ACC112 (cell line): ENCODE measurements around the gene POLR1C.

Experiments
- H2AFZ ChIP-seq: fragments of 200-600 bp; sonication (generic); one replicate; pipeline ENCODE4 v1.6.0; 2017; ENCODE audit warnings: antibody characterized with exemption, low read length; ENCODE audit not compliant: unreplicated experiment
- H3K27ac ChIP-seq: fragments of 200-600 bp; sonication (generic); 2 replicates; pipeline ENCODE4 v1.5.1; 2014; ENCODE audit warnings: low read depth, mild to moderate bottlenecking, antibody characterized with exemption, low read length, moderate library complexity
- H3K27me3 ChIP-seq: fragments of 200-600 bp; sonication (generic); 2 replicates; pipeline ENCODE4 v1.6.1; 2014; ENCODE audit warnings: mild to moderate bottlenecking, antibody characterized with exemption, low read length, moderate library complexity, mixed read lengths; ENCODE audit not compliant: insufficient read depth
- H3K36me3 ChIP-seq: fragments of 200-600 bp; sonication (generic); 2 replicates; pipeline ENCODE4 v1.6.1; 2016; ENCODE audit warnings: mild to moderate bottlenecking, antibody characterized with exemption, low read length, moderate library complexity, mixed read lengths; ENCODE audit not compliant: insufficient read depth
- H3K4me1 ChIP-seq: fragments of 200-600 bp; sonication (generic); one replicate; pipeline ENCODE4 v1.6.1; 2016; ENCODE audit warnings: low read length, mixed read lengths; ENCODE audit not compliant: insufficient read depth, unreplicated experiment, control insufficient read depth
- H3K4me3 ChIP-seq: fragments of 200-600 bp; sonication (generic); 2 replicates; pipeline ENCODE4 v1.5.1; 2014; ENCODE audit warnings: mild to moderate bottlenecking, low read depth, low read length
- H3K79me2 ChIP-seq: fragments of 200-600 bp; sonication (generic); one replicate; pipeline ENCODE4 v1.6.0; 2016; ENCODE audit warnings: low read length; ENCODE audit not compliant: control insufficient read depth, unreplicated experiment, insufficient read depth

POLR1C gene

DNA sequence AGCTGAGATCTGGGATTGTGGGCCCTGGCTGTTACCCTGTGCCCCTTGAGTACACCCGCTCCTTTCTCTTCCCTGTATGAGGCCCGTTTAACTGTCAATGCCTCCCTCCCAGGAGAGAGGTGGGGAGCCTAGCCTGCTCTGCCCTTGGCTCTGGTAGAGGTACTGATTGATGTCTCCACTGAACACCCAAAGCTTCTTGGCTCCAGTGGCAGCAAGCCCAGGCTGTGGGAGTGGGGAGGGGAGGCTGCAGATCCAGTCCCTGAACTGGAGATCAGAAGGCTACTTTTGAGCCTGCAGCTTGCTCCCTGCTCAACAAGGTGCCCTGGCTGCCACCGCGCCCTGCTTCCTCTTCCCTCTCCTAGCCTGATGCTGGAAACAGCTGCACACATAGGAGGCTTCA, 14.2 kb upstream of the POLR1C start:
- Histone ChIP-seq H3K79me2 (peaks cover 1% of the 10 kb centered on the region), H3K27me3 (no peaks in the 10 kb centered on the region), H3K4me3 (no peak overlapping the region), H3K4me1 (no peaks in the 10 kb centered on the region), H2AFZ (no peak overlapping the region), H3K36me3 (peaks cover 8% of the 10 kb centered on the region), H3K27ac (no peak overlapping the region)

DNA sequence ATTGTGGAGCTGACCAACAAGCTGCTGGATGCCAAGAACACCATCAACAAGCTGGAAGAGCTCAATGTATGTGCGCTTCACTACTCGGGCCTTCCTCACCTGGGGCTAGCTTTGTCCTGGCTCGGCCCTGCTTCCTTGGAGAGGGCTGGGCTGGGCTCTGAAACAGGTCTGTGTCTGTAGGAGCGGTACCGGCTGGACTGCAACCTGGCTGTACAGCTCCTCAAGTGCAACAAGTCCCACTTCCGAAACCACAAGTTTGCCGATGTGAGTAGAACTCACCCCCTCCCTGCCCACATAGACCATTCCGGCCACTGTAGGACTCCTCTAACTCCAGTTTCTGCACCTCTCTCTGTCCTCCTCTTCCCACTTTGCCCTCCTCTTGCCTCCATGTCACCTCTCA, 13.4 kb upstream of the POLR1C start:
- no peaks in the 10 kb centered on the region for H3K4me1 ChIP-seq
- no peak overlapping the region for H3K27ac ChIP-seq
- H3K79me2 ChIP-seq: no peaks in the 10 kb centered on the region
- no peak overlapping the region for H2AFZ ChIP-seq
- no peak overlapping the region for H3K4me3 ChIP-seq
- no peaks in the 10 kb centered on the region for H3K27me3 ChIP-seq
- peaks cover 2% of the 10 kb centered on the region; the same call in 1 of the 2 replicates for H3K36me3 ChIP-seq

- Histone ChIP-seq H3K27ac (no peak overlapping the region), H3K4me3 (no peak overlapping the region), H3K79me2 (no peaks in the 10 kb centered on the region), H3K36me3 (no peaks in the 10 kb centered on the region; the same call in 1 of the 2 replicates), H2AFZ (no peak overlapping the region), H3K4me1 (no peaks in the 10 kb centered on the region), H3K27me3 (no peaks in the 10 kb centered on the region)
Measured at GRCh38 chr6:43504756-43505593, 11.9 kb upstream of the POLR1C start.

DNA sequence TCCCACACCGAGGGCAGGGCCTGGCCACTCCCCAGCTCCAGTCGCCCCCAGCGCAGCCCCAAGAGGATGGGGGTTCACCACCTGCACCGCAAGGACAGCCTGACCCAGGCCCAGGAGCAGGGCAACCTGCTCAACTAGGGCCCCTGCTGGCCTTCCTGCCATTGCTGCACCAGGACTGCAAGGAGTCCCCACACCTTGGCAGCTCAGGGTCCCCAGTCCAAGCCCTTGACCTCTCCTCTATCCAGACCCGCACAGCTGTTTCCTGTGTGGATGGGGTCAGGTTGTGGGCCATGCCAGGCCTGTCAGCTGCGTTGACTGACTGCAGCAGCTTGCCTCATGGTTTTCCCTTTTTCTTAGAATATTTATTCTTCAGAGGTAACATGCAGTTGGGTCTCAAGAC, 11.2 kb upstream of the POLR1C start:
- Histone ChIP-seq H3K36me3 (no peaks in the 10 kb centered on the region), H3K4me1 (peaks cover 3% of the 10 kb centered on the region), H3K27me3 (no peaks in the 10 kb centered on the region), H3K27ac (no peak overlapping the region), H2AFZ (no peak overlapping the region), H3K4me3 (no peak overlapping the region), H3K79me2 (no peaks in the 10 kb centered on the region)

- Histone ChIP-seq H3K27me3 (no peaks in the 10 kb centered on the region), H3K36me3 (no peaks in the 10 kb centered on the region; the same call in 1 of the 2 replicates), H2AFZ (no peak overlapping the region), H3K27ac (no peak overlapping the region), H3K4me1 (peaks cover 4% of the 10 kb centered on the region), H3K79me2 (no peaks in the 10 kb centered on the region), H3K4me3 (no peak overlapping the region)
Measured at GRCh38 chr6:43506171-43506570, 10.7 kb upstream of the POLR1C start.

DNA sequence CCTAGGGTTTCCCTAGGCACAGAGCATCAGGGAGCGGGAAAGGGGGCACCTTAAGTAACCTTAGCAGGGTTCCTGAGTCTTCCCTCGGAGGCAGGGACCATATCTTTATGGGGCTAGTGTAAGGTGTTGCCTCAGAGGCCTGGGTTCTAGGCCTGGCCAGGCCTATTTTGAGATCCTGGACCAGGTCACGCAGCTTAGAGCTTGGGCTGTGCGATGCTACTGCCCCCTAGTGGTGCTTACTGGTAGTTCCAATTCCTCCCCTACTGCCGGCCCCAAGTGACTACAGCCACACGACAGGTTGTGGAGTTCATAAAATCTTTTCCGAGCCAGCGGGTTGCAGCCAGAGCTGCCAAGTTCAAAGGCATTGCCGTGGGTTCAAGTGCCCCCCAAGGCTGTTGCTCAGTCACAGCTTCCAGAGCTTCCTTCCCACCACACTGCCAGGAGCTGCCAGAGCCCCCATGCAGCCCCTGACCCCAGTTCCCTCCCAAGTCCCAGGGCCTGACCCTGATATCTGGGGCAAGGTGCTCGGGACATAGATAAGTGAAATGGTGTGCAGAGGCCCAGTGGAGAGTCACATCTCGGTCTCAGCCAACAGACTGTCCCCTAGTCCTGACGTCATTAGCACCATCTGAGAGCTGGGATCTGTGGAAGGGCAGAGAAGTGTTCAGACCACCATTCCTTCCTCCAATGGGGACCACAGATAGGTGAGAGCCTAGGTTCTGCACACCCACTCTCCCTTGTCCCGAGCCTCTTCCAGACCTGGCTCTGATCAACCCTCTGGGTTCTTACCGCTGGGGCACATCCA, 10.0 kb upstream of the POLR1C start:
- H3K27me3 ChIP-seq: no peaks in the 10 kb centered on the region
- no peaks in the 10 kb centered on the region for H3K79me2 ChIP-seq
- no peak overlapping the region for H2AFZ ChIP-seq
- no peak overlapping the region for H3K27ac ChIP-seq
- H3K4me1 ChIP-seq: peaks cover 4% of the 10 kb centered on the region
- H3K36me3 ChIP-seq: no peaks in the 10 kb centered on the region; the same call in none of the 2 replicates
- no peak overlapping the region for H3K4me3 ChIP-seq

DNA sequence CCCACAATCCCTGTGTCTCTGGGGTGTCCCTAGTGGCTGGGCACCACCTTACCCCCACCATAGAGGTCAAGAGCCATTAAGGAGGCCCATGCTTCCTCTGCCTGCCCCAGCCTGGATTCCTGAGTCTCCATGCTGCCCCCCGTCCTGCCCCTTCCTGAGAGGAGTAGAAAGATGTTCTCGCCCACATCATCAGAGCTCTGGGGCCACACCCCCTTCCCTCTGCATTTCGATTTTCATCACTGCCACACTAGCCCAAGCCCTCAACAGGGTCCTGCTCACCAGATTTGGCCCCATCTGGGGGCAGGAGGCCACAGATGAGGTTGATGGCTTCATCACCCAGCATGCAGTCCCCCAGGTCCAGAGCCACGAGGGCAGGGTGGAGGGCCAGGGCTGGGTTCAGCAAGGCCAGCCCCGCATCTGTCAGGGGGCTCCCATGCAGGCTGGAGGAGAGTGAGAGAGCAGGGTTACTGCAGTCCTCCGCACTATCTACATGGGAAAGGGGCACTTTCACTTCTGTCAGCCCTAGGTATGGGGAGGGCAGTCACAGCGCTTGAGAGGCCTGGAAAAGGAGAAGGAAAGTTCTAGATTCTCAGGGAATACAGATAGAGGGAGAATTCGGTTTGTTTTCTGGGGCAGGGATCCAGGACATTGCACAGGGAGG, 8.3 kb upstream of the POLR1C start:
- no peaks in the 10 kb centered on the region; the same call in none of the 2 replicates for H3K36me3 ChIP-seq
- H3K27ac ChIP-seq: no peak overlapping the region
- no peaks in the 10 kb centered on the region for H3K27me3 ChIP-seq
- H3K79me2 ChIP-seq: no peaks in the 10 kb centered on the region
- H3K4me3 ChIP-seq: peak overlapping the region; percentile 79; the same call in 1 of the 2 replicates
- H2AFZ ChIP-seq: no peak overlapping the region
- H3K4me1 ChIP-seq: peaks cover 4% of the 10 kb centered on the region

DNA sequence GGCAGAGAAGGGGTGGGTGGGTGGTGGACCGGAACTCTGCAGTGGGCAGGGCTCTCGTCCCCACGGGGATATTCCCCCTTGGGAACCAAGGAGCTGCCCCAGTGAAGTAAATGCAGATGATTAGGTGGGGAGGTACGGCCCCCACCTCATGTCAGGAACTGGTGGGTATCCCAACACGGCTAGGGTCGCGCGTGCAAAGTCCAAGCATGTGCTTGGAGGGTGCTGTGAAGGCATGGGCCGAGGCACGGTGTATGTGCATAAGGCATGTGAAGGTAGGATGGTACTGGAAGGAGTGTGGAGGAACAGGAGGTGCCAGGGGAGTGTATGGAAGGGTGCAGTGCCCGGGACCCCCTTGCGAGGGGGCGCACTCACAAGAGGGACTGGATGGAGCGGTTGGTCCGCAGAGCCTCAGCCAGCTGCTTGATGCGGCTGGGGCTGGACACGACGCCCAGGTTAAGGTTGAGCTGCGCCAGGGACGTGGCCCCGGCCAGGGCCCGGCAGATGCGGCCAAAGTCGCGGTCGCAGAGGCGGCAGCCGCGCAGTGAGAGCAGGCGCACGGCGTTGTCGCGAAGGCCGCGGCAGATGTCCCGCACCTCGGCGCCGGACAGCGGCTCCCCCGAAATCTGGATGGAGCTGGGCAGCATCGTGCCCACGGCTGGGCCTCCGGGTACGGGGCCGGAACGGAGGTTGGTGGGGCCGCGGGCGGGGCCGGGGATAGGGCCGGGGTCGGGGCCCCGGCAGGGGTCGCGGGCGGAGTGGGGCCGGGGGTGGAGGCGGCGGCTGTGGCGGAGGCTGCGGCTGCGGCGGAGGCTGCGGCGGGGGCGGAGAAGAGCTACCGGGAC, 7.5 kb upstream of the POLR1C start:
- Histone ChIP-seq H3K79me2 (peaks cover 3% of the 10 kb centered on the region), H3K4me1 (peaks cover 6% of the 10 kb centered on the region), H3K36me3 (peaks cover under 1% of the 10 kb centered on the region), H3K4me3 (peak overlapping the region; percentile 79), H2AFZ (peak overlapping the region; percentile 71), H3K27me3 (no peaks in the 10 kb centered on the region), H3K27ac (no peak overlapping the region)

- Histone ChIP-seq H3K4me1 (peaks cover 14% of the 10 kb centered on the region), H3K79me2 (peaks cover 10% of the 10 kb centered on the region), H3K36me3 (peaks cover 7% of the 10 kb centered on the region), H3K4me3 (peak within 1 kb of the TSS; percentile 79), H3K27me3 (no peaks in the 10 kb centered on the region), H2AFZ (peak within 1 kb of the TSS; percentile 71), H3K27ac (peak within 1 kb of the TSS; percentile 17; the same call in 1 of the 2 replicates)
Measured at GRCh38 chr6:43509984-43510826, 6.7 kb upstream of the POLR1C start, which contains the start of gene LRRC73. Gene LRRC73, minus strand, starts transcription at chr6:43510346. Its CDS starts 561 bp downstream, at chr6:43509785.
